Esophagus squamous epithelium (tissue), 5 donors: ENCODE data around the gene CCDC85C. TPM values are rescaled to one million over a fixed set of nuclear protein-coding genes. Genes with fewer than 3 reads are reported as not detected.

ENCODE experiments used
- DNase-seq: peaks from one replicate; lab custom pipeline; 2025; lab: John Stamatoyannopoulos, UW
- H3K27ac ChIP-seq, 4 donors: fragments of 200-600 bp; sonication (generic); one replicate each; pipeline ENCODE4 v1.5.1; 2016 to 2019; ENCODE audit warnings: mild to moderate bottlenecking in 1 of 4
- H3K27me3 ChIP-seq, 4 donors: fragments of 200-600 bp; sonication (generic); 1 replicate in 3 of 4; 2 replicates in 1 of 4; pipeline versions ENCODE4 v1.5.1 to v1.6.0; 2017 to 2021; ENCODE audit warnings: antibody characterized with exemption in 1 of 4
- H3K36me3 ChIP-seq, 3 donors: fragments of 200-600 bp; sonication (generic); one replicate each; pipeline ENCODE4 v1.5.1; 2016 to 2019
- H3K4me1 ChIP-seq, 3 donors: fragments of 200-600 bp; sonication (generic); one replicate each; pipeline ENCODE4 v1.5.1; 2017 to 2019
- H3K4me3 ChIP-seq, 4 donors: fragments of 200-600 bp; sonication (generic); 1 replicate in 3 of 4; 2 replicates in 1 of 4; pipeline ENCODE4 v1.5.1; 2016 to 2019; ENCODE audit warnings: mild to moderate bottlenecking in 2 of 4, moderate library complexity in 1 of 4
- H3K9me3 ChIP-seq, 3 donors: fragments of 200-600 bp; sonication (generic); one replicate each; pipeline ENCODE4 v1.5.1; 2016 to 2019
- CTCF ChIP-seq, 6 experiments: fragments of 450-650 bp in 4 of 6; fragments of 200-600 bp in 2 of 6; sonication (generic) in 2 of 6; IDR thresholded peaks; one replicate each; pipeline ENCODE4 v1.5.1; 2016 to 2019; ENCODE audit warnings: antibody characterized with exemption in 6 of 6, mild to moderate bottlenecking in 4 of 6, moderate library complexity in 4 of 6
- POLR2A ChIP-seq, 4 donors: fragments of 450-650 bp; IDR thresholded peaks; one replicate each; pipeline ENCODE4 v1.6.1; 2017; ENCODE audit warnings: antibody characterized with exemption in 4 of 4, mild to moderate bottlenecking in 4 of 4, moderate library complexity in 3 of 4
- WGBS, 2 donors: methylation state at CpG; one replicate each; pipeline ENCODE4 v1.1.5; 2018; 5-methylcytosine and 5-hydroxymethylcytosine counted together
- intact Hi-C: fragments of 100-400 bp; cut with DNase I; formaldehyde crosslinking; loops from one replicate; pipeline ENCODE4 v1.15.0; 2022
- total RNA-seq, 4 donors: library from RNA; depleted of rRNA; stranded (reverse); fragments of >200 nt; gene quantifications; one replicate each; pipeline ENCODE4 v1.1.0, GENCODE V29; 2016
- donor health status: DM: yes; HTN: yes; CAD: no.

The CCDC85C gene
- total RNA-seq, 4 donors from 2014 or later, result 23.4 to 52.0 (median 27.1) TPM

DNA sequence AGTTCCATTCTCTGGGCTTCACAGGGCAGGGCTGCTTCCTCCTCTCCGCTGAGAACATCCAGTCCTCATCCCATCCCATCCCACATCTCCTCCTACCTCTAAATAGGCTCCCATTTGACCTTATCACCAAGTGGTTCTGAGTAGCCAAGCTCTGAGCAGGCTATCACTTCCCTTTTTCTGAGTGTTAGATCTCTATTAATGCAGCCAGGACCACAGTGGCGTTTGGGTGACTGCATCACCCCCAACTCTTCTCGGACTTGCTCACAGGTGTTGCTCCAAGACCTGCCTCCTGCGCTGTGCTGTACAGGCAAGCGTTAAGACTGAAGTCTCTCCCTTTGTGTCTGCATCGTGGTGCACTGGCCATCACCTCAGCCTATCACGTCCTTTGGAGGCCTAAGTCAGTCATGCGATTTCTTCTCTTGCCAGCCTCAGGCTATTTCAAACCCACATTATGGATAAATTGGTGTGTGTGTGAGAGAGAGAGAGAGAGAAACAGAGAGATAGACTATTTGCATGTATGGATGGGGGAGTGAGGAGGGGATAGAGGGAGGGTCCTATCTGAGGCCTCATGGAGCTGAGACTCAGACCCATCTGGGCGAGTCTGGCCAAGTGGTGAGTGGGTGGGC lies 28.5 kb upstream of the CCDC85C start:
- Histone ChIP-seq H3K4me1 (peaks cover 0 to 16% (median 7%) of the 10 kb centered on the region in 3 donors), H3K9me3 (no peaks in the 10 kb centered on the region), H3K27me3 (no peaks in the 10 kb centered on the region), H3K36me3 (no peaks in the 10 kb centered on the region), H3K4me3 (no peak overlapping the region), H3K27ac (no peak overlapping the region)
- TF ChIP-seq CTCF (IDR thresholded peaks at IDR 0.05), result no peak
- no peak for TF ChIP-seq POLR2A (IDR thresholded peaks at IDR 0.05)
- intact Hi-C loops, result no loop called here
- 87 to 89% methylated on average over 6 to 9 of the region's 9 CpGs for WGBS, 2 donors
- DNase-seq, result no peak

- TF ChIP-seq CTCF (IDR thresholded peaks at IDR 0.05) (no peak), POLR2A (IDR thresholded peaks at IDR 0.05) (no peak)
- Histone ChIP-seq H3K4me3 (no peak overlapping the region), H3K27me3 (no peaks in the 10 kb centered on the region), H3K9me3 (no peaks in the 10 kb centered on the region), H3K4me1 (peaks cover 0 to 25% (median 7%) of the 10 kb centered on the region in 3 donors), H3K36me3 (no peaks in the 10 kb centered on the region), H3K27ac (no peak overlapping the region)
- DNase-seq, result no peak
- WGBS, 2 donors, result 71 to 100% methylated on average over 1 to 2 of the region's 8 CpGs
- intact Hi-C loops, result no loop called here
Measured at GRCh38 chr14:99630202-99630601, 26.2 kb upstream of the CCDC85C start.

DNA sequence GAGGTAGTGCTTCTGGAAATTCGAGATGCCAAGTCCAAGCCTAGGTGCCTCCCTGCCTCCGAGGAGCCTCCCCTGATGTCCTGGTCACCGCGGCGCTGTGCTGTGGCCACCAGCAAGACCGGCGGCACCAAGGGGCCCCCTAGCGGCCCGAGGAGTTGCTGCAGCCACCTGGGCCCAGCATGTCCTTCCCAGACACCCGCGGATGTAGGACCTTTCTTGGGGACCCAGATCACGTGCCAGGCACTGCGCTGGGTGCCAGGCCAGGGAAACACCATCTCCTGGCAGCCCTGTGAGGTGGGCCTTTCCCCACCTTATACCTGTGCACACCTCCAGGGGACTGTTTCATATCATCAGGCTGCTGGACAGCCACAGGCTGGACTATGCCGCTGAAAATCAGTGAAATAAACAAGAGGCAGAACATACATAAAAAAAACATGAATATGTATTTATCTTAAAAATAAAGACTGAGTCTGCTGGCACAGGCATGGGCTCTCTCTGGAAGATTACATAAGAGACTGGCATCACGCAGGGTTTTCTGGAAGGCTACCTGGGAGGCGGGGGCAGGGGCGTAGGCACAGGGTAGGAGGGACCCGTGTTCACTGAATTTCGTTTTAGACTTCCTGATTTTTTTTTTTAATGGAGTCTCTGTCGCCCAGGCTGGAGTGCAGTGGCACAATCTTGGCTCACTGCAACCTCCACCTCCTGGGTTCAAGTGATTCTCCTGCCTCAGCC lies 25.0 kb upstream of the CCDC85C start:
- intact Hi-C loops, result loop anchor here (2.0 kb wide), 1 partner anchor 110 kb away; no protein-coding TSS in a partner anchor
- TF ChIP-seq CTCF (IDR thresholded peaks at IDR 0.05) (peak; percentile 75 to 99 (median 96)), POLR2A (IDR thresholded peaks at IDR 0.05) (no peak)
- WGBS, 2 donors, result 27 to 42% methylated on average over 8 to 11 of the region's 20 CpGs

GRCh38 chr14:99627510-99628381 lies 23.7 kb upstream of the CCDC85C start:
- Histone ChIP-seq H3K27me3 (peaks cover 0 to 3% (median 0%) of the 10 kb centered on the region in 4 donors), H3K27ac (no peak overlapping the region), H3K9me3 (no peaks in the 10 kb centered on the region), H3K4me3 (no peak overlapping the region), H3K4me1 (peaks cover 0 to 48% (median 7%) of the 10 kb centered on the region in 3 donors), H3K36me3 (no peaks in the 10 kb centered on the region)
- no peak for TF ChIP-seq CTCF (IDR thresholded peaks at IDR 0.05)
- no peak for TF ChIP-seq POLR2A (IDR thresholded peaks at IDR 0.05)
- 58 to 68% methylated on average over 6 to 11 of the region's 13 CpGs for WGBS, 2 donors
- intact Hi-C loops, result loop anchor here (2.0 kb wide), 1 partner anchor 109 kb away; no protein-coding TSS in a partner anchor
- DNase-seq, result no peak

More for the DNA sequence above, 25.0 kb upstream of the CCDC85C start:
- Histone ChIP-seq H3K4me1 (peaks cover 0 to 36% (median 7%) of the 10 kb centered on the region in 3 donors), H3K27me3 (peaks cover 0 to 3% (median 0%) of the 10 kb centered on the region in 4 donors), H3K4me3 (no peak overlapping the region), H3K36me3 (no peaks in the 10 kb centered on the region), H3K9me3 (no peaks in the 10 kb centered on the region), H3K27ac (no peak overlapping the region)
- DNase-seq, result no peak
